ENCODE data around the gene HLTF.

The HLTF gene

GRCh38 chr3:149016669-149017541, 69.4 kb downstream of the HLTF start:
- no peak for DNase-seq

- no peak for DNase-seq
These were observed 70.1 kb downstream of the HLTF start for GRCh38 chr3:149016242-149016641.

DNA sequence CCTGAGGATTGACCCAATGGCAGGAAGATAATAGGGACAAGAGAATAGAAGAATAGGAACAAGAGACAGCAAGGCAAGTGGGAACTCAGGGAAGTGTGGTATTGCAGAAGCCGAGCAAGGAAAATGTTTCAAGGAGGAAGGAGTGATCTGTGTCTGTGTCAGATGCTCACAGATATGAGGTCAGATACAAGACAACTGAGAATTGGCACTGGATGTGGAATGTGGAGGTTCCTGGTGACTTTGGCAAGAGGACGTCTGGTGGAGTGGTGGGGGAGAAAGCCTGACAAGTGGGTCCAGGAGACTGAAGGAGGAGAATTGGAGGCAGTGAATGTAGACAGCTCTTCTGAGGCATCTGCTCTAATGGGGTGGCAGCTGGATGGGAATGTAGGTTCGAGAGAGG, 70.9 kb downstream of the HLTF start:
- no peak for DNase-seq

GRCh38 chr3:149013726-149014125, 72.6 kb downstream of the HLTF start:
- DNase-seq = no peak

GRCh38 chr3:149011676-149012075, 74.7 kb downstream of the HLTF start:
- no peak for DNase-seq

DNA sequence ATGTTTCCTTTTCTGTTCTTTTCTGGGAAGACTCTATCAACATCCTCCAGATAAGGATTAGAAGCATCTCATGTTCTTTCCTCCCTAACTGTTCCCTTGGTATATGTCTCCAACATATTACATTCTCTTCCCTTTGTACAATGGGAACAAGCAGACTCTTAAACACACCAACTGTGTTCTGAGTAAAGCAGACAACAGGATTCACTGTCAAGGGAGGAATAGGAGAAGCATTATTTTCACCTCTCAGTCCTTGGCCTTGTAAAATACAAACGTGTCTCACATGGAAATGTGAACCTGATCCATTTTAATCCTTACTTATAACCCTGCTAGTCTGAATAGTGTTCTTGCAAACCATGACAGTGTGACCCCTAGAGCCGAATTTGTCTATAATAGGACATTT, 75.4 kb downstream of the HLTF start:
- DNase-seq = no peak

- no peak for DNase-seq
These were observed 75.8 kb downstream of the HLTF start for GRCh38 chr3:149010504-149010951.

DNA sequence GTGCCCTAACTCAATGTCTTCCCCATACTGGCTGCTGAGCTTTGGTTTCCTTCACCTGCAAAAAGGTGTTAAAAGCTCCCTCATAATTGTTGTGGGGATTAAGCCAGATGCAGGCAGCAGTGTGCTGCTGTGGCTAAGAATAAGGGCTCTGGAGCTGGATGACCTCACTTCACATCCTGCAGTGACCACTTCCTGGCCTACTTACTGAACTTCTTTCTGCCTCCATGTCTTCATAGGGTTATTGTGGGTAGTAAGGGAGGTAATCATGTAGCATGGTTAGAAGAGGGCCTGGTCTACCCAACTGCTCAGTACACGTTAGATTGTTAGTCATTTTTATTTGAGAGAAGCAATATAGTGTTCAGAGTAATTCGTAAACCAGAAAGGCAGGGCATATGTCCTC, 76.6 kb downstream of the HLTF start:
- no peak for DNase-seq

GRCh38 chr3:149007567-149008257, 78.6 kb downstream of the HLTF start:
- no peak for DNase-seq

- DNase-seq = no peak
These were observed 80.9 kb downstream of the HLTF start for GRCh38 chr3:149005416-149005815.

- peak; percentile 75 for DNase-seq
These were observed 81.7 kb downstream of the HLTF start for GRCh38 chr3:149004622-149005021.

DNA sequence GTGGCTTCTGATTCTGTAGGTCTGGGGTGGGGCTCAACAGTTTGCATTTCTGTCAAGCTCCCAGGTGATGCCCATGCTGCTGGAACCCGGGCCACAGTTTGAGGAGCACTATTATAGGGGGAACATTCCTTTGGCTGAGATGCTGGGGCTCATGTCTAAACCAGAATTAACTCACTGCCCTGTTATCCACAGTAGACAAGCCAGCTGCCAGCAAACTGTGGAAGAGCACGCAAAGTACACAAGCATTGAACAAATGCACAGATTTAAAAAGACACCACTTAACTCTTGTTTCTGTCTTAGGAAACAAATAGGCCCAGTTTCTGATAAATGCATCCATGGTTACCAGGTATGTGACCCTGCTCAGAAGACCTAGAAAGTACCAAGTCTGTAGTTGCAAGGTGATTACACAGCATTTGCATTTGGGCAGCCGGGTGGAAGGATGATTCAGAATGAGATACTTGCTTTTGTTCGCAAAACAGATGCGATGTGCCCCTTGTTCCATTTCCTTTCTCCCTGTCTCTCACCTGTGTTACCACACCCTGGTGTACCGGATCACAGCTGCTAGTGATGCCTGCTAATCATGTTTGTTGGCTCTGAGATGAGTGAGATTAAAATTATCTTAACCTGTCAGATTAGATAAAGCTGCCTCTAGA, 82.6 kb downstream of the HLTF start:
- DNase-seq = no peak

DNA sequence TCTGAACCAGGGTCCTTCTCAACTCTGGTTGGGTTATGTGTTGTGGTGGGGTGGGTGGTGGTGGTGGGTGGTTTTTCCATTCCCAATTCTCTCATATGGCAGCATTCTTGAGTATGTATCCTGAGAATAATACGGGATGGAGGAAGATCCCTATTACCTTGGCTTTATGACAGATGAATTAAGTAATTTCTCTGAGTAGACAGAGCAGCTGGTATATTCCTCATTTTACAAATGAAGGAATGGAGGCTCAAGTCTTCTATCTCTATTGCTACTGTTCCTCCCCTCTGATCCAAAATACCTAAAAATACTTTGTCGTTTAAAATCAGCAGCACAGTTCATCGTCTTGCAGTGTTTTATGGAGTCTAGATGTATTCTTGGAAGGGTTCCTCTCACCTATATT, 84.6 kb downstream of the HLTF start:
- DNase-seq = no peak

DNA sequence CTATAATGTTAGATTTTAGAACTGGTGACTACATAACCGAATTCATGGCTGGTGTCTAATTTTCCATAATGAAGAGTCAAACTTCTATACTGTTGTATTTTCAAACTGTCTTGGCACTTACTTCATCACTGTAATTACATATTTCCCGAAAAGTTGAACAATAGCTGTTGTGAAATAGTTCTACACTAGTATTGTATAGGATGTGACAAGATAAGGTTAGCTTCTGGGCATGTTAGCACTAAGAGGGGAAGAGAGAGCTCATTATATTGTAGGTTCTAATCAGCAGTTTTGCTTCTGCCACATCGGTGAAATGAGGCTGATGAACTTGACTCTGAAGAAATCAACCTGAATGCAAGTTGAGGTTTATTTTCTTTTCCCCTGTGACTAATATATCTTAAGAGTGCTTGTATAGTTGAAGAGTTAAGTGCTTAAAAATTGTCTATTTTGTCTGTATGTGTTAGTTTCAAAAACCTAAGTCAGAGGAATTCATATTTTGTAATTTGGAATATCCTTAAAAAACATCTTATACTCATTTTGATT, 86.1 kb downstream of the HLTF start:
- no peak for DNase-seq

GRCh38 chr3:148999806-149000205, 86.5 kb downstream of the HLTF start:
- no peak for DNase-seq

- peak; percentile 83 for DNase-seq
These were observed 87.5 kb downstream of the HLTF start for GRCh38 chr3:148998715-148999423.

DNA sequence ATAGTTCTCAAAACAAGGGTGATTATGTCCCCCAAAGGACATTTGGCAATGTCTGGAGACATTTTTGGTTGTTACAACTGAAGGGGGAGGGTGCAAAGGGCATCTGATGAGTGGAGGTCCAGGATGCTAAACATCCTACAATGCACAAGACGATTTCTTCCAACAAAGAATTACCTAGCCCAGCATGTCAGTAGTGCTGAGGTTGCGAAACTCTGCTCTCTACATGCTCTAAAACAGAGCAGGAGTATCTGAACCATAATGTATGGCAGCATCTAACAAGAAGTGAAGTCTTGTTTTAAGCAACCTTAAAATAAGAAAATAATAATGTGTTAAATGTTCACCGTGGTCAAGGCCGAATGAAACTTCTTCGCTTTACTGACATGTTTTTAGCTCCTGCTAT, 88.0 kb downstream of the HLTF start:
- no peak for DNase-seq

DNA sequence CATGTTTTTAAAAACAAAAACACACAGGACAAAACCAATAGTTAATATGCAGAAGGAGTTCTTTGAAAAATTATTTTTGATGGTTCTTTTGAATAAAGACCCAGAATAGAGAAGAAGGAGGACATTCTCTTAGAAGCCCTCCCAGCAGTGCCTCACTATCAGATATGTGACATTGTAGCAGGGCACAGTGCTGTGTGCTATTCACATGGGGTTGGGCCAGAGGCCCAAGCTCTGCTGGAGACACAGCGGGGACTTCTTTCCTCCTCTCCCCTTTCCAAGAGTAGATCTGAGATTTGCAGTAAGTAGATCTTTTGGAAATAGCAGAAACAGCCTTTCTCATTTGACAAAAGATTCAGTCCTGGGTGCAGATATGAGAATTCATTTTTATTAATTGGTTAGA, 88.7 kb downstream of the HLTF start:
- no peak for DNase-seq

GRCh38 chr3:148992635-148993255, 93.6 kb downstream of the HLTF start:
- no peak for DNase-seq

GRCh38 chr3:148992027-148992634, 94.2 kb downstream of the HLTF start:
- peak; percentile 26 for DNase-seq

- DNase-seq = peak; percentile 48
These were observed 94.9 kb downstream of the HLTF start, which contains the start of gene GYG1 for GRCh38 chr3:148991219-148992026. GYG1 (plus strand) TSS chr3:148991540; CDS start chr3:148991641, 101 bp downstream.

Measured in DMS79 treated with DMSO at 0.1 percent for 48 hours (cell line).